ENCODE results near the gene TMED9.

- no peak for TF ChIP-seq POLR2A (IDR thresholded peaks at IDR 0.05; ENCODE audit: low read length)
- no peak for TF ChIP-seq GATA1 (IDR thresholded peaks at IDR 0.05; ENCODE audit: low read depth, low read length)
These were observed 1.6 kb upstream of the TMED9 start for GRCh38 chr5:177590406-177590805.

Data from erythroblast (primary cell).